GM19463 (cell line): ENCODE measurements around the gene MMP3.

ENCODE experiments used
- ATAC-seq: cut with Tn5 transposase; IDR thresholded peaks from one replicate; pipeline ENCODE4 v1.9.1; 2021; ENCODE audit warnings: mild to moderate bottlenecking, moderate library complexity; ENCODE audit not compliant: unreplicated experiment

The MMP3 gene

DNA sequence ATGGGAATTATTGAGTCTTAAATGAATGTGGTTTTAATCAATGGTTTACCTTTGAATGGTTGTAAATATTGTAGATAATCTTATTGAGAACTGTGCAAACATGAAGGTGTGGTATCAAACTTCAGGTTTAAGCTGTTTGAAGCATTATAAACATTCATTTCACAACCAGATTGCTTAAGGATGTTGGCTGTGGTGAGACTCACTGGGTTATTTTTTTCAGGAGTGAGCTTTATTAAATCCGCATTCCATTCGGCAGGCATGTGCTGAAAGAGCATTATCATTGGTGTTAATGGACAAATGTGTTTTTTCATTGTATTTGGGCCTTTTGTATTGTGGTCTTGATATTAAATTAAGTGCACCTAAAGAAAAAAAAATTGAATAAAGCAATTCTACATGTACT is 9.7 kb downstream of the MMP3 start:
- ATAC-seq: no peak

DNA sequence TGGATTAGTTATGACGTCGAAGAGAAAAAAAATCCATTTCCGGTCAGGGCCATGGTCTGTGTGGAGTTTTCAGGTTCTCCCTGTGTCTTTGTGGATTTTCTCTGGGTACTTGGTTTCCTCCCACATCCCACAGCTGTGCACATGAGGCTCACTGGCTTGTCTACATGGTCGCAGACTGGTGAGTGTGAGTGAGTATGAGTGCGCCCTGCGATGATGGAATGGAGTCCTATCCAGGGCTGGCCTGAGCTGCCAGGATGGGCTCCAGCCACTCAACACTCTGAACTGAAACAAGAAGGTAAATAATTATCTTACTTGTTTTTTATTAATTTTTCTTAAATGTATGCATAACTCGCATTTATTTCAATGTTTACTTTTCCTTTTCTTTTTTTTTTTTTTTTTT is 10.8 kb downstream of the MMP3 start:
- ATAC-seq: no peak

DNA sequence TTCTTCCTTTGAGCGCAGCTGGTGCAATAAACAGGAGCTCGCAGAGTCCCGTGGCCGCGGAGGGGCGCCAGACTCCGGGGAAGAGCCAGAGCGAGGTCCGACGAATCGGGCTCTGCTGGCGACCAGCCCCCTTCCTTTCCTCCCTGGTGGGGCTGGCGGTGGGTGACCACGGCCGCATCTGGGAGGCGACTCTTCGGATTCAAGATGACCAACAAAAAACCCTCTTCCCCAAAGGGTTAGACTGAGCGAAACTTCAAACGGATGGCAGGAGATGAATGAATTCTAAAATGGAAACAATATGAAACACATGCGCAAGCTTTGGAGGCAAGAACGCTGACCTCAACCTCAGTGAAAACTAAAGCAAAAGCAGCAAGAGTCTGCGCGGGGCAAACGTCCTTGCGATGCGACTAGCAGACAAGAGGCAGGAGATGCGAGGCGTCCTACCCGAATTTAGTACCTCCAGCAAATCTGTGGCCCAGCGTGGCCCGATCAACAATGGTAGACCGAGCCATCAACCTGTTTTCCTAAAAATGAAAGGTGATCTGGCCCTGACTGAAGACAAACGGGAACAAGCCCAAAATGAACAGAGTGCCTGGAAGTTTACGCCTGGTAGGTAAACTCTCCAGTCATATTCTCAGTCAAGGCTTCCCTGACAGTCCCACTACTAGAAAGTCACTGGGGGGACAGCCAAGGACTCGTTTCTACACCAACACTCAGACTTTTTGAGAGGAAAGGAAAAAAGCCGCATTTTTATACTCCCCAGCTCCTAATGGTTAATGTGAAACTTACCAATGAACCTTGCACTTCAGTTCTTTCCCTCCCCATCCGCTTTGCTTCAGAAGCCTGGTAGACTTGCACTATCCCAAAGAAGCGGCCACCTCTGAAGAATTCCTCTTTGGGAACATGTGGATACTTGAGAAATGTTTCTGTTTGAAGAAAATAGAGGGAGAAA is 11.6 kb downstream of the MMP3 start:
- ATAC-seq: no peak

DNA sequence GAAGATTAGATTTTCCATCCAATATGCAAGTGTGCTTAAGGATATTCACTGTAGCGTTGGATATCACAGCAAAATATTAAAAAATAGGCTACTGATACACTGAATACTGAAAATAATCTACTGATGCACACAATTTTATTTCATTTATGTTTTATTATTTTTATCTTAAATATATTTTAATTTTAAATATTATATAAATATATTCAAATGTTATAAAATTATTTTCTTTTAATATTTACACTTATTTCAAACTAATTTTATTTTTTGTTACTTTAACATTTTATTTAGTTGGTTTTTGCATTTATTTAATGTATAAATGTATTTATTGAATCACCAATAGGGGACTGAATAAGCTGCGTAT is 12.3 kb downstream of the MMP3 start:
- ATAC-seq: no peak

DNA sequence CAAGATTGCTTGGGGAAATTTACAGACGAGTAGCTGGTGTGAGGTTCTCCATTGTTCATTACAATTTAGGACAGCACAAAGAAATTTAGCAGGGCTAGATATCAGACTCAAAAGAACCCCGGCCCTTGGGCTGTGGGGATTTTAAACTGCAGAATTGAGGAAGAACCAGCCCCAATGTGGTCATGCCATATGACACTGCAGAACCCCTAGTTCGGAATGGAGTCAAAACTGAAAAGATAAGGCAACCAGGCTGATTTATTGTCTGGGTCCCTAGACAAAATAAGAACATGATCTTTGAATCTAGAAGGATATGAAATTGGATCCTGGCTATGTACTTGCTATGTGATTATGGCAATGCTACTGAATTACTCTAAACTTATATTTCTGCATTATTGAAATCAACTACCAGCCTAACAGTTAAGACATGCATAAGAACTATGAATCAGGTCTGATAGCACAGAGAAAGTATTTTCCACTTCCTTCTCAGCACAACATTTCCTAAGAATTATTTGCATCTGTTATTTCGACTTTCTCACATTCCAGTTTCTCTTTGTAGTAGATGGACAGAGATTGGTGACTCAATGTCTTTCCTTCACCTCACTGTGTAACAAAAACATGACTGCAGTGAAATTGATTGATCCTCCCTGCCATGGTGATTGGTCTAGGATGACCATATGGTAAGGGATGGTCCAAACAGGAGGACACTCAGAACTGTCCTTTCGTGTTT is 13.2 kb downstream of the MMP3 start:
- no peak for ATAC-seq

DNA sequence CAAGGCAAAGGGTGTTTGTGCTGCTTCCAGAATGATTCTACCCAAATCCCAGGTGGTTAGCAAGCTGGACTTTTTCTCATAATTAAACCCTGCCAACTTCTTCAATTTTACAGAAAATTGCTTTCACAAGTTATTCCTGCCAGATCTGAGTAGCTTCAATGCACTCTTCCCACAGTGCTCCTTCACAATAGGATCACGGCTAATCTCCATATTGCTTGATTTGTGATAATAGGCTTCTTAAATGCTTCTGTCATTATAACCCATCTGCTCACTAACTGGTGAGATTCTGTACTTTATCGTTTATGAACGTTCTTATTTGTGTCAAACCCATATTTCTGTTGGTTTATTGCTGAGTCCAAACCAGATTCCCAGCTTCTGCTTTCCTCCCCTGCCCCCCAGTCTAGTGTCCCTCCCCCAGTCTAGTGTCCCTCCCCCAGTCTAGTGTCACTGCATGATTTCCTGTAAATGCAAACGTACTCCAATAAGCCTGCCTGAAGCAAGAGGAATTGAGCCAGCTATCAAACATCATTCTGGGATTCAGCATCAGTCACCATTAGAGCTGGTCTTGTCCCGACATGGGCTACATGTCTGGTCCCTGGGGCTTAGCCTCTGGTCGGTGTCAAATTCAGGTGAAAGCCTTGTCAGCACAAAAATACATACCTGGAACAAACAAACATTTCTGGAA is 14.0 kb downstream of the MMP3 start:
- no peak for ATAC-seq

DNA sequence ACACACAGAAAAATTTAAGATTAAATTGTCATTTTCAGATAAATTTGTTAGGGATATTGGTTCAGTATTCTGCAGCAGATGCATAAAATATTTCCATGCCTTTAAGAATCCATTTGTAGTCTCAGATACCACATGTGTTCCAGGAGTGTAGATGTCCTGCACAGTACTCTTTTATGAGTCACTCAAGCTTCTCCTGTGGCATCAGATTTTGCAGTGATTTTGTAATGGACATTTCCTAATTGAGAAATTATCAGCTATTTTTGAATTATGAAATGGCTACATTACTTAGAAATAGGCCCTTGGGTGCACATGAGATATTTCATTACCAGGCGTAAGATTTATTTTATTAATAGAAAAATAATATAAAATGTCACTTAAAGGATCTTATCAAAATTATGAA is 18.9 kb downstream of the MMP3 start:
- no peak for ATAC-seq

DNA sequence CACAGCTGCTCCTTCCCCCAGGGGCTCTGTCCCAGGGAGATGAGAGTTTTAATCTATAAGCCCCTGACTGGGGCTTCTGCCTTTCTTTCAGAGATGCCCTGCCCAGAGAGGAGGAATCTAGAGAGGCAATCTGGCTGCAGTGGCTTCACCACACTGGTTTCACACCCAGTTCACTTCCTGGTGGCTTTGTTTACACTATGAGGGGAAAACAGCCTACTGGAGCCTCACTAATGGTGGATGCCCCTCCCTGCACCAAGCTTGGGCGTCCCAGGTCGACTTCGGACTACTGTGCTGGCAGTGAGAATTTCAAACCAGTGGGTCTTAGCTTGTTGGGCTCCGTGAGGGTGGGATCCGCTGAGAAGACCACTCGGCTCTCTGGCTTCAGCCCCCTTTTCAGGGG is 23.9 kb downstream of the MMP3 start:
- ATAC-seq: no peak

DNA sequence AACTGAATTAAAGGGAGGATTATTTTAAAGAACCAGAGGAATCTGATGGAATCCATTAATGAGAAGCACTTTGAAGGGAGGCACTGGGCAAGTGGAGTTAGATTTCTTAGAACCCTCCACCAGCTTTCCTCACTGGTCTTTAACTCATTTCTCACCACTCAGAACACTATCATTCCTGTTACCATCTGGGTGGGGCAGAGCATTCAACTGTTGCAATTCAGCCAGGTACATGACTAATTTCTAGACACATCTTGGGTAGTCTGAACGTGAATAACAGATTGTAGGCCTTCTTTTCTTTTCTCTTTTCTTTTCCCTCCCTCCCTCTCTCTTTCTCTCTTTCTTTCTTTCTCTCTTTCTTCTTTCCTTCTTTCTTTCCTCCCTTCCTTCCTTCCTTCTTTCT is 29.9 kb downstream of the MMP3 start:
- no peak for ATAC-seq

DNA sequence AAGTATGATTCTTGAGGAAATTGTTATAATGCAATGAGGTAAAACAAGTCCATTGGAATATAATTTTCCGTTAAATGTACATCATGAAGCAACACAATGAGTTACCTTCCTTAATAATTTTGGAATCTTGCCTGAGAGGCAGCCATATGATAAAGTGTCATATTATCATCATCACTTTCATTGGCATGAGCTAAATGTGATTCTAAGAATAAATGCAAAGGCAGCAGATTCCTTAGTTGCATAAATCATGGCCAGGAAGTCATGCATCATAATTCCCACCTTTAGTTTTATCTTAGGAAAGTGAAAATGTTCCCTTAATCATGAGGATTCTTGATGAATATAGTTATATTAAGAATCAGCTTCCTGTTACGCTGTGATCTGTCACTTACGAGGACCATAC is 31.2 kb downstream of the MMP3 start:
- no peak for ATAC-seq

DNA sequence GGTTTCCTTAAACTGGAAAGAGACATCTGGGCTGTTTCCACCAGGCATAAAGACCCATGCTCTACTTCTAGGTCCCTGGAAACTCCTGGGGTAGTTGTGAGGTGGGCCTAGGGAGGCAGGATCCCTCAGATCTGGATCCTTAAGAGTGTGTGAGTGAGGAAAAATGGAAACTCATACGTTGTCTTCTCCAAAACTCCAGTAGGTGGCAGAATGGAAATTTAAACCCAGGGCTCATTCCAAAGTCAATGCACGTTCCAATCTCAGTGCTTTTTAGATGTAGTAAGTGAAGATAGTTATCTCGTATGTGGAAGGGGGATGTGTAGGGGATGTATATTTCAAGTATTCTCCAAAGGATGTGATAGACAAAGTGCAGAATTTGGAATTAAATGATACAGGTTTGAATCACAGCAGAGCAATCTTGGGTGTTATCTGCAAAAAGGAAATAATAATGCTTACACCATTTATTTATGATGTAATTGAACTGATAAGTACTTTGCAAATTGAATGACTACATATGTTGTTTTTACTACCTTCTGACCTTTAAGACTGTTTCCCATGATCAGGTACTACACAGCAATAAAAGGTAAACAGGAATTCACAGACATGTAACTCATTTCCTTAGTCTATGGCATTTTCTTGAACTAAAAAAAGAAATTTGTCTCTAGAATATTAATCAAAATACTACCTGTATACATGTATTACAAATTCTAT is 32.3 kb downstream of the MMP3 start:
- ATAC-seq: no peak

DNA sequence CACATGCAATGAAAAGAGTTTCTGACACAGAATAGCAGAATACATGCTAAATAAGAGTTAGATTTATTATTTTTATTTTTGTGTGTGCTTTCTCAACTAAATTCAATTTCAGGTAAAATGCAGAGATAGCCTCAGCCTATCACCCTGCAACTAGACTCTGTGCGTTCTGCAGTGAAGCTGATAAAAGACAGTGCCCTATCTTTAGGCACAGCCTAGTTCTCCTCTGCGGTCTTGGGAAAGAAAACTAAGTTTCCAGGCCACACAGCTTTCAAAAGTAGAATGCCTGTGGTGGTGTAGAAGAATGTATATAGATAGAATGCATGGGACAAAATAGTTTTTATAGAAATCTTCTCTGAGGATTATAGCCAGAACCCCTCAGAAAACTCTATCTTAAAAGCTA is 33.4 kb downstream of the MMP3 start:
- no peak for ATAC-seq

DNA sequence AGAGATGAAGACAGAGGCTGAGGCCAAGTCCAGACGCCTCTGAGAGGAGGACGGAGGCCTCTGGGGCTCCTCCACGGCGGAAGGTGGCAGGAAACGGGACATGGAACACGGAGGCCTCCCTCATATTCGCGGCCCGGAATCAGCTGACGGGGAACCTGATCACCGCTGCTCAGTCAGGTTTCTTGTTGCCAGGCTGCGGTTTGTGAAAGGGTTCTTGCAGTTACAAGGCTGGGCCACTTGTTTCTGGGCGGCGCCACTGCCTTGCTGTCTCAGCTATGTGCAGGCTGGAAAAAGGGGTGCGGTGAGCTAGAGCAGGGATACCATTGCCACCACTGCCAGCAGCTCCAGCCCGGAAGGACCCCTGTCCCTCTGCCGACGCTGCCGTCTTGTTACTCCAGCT is 35.5 kb downstream of the MMP3 start:
- ATAC-seq: peak; percentile 51

DNA sequence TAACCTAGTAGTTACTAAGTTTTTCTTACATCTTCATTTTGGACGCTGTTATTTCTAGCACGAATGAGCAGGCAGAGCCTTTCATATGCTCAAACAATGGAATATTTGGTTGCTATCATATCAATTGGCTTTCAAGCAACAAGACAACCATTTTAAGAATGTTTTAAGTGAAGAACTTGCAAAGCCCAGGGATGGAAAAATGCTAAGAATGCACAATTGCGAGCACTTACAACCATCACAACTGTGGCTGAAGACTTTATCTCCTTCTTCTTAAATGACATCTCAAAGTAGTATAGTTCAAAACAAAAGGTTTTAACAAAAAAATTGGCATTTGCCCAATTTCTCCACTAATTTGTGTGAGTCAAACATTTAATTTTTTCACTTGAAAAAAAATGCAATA is 37.1 kb downstream of the MMP3 start:
- no peak for ATAC-seq

DNA sequence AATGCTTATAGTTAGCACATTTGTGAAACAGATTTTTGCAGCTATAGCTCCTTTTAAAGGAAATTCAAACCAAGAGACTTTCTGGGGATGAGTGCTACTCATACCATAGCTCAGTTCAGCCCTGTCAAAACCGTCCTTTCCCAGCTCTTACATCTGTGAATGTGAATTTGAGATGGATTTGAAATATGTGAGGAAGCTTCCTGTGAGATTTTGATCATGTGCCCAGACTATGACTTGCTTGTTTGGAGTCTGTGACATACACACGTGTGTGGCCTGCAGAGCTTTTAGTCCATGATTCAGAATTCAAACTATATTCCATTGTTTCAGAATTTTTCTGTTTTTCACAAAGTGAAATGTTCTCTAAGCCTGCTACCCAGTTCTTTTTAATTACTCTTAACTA is 41.1 kb downstream of the MMP3 start:
- no peak for ATAC-seq

DNA sequence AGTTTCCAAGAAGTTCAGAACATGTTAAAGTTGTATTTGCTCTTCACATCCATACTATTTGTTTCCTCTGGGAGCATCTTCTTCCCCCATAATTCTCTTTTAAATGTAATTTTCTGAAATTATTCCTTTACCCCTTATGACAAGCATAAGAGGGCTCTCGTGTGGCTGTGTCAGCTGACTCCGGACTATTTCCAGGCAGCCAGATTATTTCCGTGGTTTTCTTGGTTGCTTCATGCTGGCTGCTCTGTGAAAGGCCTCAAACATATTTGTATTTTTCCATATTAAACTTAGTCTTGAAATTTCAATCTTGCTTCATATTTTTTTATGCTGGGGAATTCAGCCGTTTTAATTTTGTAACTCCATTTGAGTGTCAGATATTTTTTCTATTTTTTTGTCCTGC is 42.6 kb downstream of the MMP3 start:
- ATAC-seq: no peak

DNA sequence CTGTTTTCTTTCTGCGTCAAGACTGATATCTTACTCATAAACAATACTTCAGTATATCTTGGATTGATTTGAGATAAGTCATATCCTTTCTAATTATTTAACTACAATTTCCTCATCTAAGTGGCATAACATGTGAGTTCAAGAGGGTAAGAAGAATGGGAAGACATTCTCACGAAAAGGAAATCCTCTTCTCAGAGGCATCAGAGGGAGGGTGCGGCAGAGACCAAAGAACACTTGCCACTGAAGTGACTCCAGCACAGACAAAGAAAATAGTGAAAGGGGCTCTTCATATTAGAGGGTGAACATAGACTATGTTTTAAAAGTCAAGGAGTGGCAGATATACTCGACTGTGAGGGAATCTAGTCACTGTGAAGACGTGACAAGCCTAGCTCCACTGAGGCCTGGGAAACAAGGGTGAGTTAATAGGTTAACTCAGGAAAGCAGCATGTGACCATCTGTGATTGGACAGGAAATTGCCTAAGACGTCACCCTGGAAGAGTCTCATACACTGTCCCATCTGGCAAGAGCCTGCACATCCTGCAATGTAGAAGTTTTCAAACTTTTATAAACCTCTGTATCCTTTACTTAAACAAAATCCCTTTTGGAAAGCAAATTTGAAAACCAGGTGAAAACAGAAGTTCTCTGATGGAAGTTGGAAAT is 43.6 kb downstream of the MMP3 start:
- no peak for ATAC-seq

DNA sequence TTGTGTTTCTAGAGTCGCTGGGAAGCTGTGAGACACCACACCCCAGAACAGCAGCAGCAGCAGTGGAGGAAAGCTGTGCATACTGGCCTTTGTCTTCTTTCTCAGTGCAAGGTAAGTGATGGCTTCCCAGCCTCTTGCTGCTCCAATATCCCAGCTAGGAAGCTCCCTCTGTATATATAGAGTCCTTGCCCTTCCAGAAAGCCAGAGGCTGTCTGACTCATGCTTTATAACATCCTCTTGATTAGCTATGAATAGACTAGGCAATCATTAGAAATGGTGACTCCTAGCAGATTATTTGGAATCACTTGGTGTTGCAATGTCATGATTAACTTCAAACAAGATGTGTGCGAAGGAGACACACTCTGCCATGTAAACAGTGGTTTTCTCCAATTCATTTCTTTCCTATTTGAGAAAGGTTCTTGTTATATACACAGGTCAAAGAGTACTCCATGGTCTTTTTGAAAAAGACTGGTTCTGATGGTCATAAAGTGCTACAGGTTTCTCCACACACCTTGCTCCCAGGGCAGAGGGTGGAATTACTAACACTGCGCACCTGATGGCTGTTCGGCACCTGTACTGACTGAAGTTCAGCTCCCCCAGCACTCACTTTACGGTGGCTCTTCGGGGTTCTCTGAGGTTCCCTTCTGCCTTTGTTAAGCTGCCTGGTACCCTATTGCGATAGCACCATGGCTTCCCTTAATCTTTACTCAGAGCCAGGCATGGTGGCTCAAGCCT is 45.2 kb downstream of the MMP3 start, which contains the start of gene MMP1:
TSS of gene MMP1 (minus strand) at position 149 of the 735 bp plus-strand sequence. CDS start at position 81, 68 bp downstream.
- no peak for ATAC-seq

DNA sequence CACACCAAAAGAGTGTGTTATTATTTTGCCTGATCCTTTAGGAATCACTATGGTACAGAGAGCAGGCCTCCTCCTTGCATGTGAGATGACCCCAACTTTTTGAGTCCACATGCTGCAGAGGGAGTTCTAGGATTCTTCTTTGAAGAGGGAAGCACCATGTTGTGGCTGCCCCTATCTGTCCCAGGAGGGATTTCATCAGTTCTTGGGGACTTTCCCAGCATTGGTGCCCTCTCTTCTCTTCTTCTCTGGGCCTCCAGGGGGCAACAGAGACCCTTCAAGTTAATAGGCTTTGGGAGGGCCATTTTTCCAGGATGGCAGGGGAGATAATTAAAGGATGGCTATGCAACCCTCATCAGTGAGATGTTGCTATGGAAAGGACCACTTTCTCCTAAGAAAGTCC is 49.0 kb downstream of the MMP3 start:
- ATAC-seq: peak; percentile 99
